Heart right ventricle (tissue), 16 donors: ENCODE results near the gene NAA11. TPM values are rescaled to one million over a fixed set of nuclear protein-coding genes. Genes with fewer than 3 reads are reported as not detected.

ENCODE experiments used
- ATAC-seq, 8 donors: fragments of 200-7000 bp; cut with Tn5 transposase; one replicate each; pipeline ENCODE4 v1.9.1; 2020; ENCODE audit warnings: mild to moderate bottlenecking in 8 of 8, moderate library complexity in 8 of 8, moderate number of reproducible peaks in 1 of 8
- DNase-seq, 2 donors: peaks; one replicate each; pipeline ENCODE4 v3.0.0-alpha.2; 2020
- H3K27ac ChIP-seq, 10 donors: fragments of 200-600 bp; sonication (generic) in 2 of 10; one replicate each; pipeline versions ENCODE4 v1.5.0 to v1.8.0; 2020 to 2022; ENCODE audit warnings: mild to moderate bottlenecking in 3 of 10
- H3K27me3 ChIP-seq, 7 donors: fragments of 200-600 bp; one replicate each; pipeline ENCODE4 v1.8.0; 2021 to 2022; ENCODE audit warnings: mild to moderate bottlenecking in 2 of 7
- H3K36me3 ChIP-seq, 9 donors: fragments of 200-600 bp; sonication (generic) in 1 of 9; one replicate each; pipeline versions ENCODE4 v1.5.0 to v1.8.0; 2020 to 2022; ENCODE audit warnings: mild to moderate bottlenecking in 2 of 9
- H3K4me1 ChIP-seq, 9 donors: fragments of 200-600 bp; sonication (generic) in 1 of 9; one replicate each; pipeline versions ENCODE4 v1.5.0 to v1.8.0; 2020 to 2022; ENCODE audit warnings: mild to moderate bottlenecking in 4 of 9
- H3K4me3 ChIP-seq, 10 donors: fragments of 200-600 bp; sonication (generic) in 2 of 10; one replicate each; pipeline versions ENCODE4 v1.5.0 to v1.8.0; 2020 to 2022; ENCODE audit warnings: mild to moderate bottlenecking in 7 of 10, moderate library complexity in 2 of 10
- H3K9me3 ChIP-seq, 11 donors: fragments of 200-600 bp in 10 of 11; sonication (generic) in 2 of 11; one replicate each; pipeline versions ENCODE4 v1.5.0 to v1.8.0; 2013 to 2022; ENCODE audit warnings: mild to moderate bottlenecking in 2 of 11, control low read depth in 1 of 11, moderate library complexity in 1 of 11
- WGBS, 2 donors: extraction: QIAGEN DNeasy Blood & Tissue Kit; methylation state at CpG; one replicate each; pipeline ENCODE4 v1.1.7; 2013; ENCODE audit warnings: inconsistent platforms in 1 of 2; 5-methylcytosine and 5-hydroxymethylcytosine counted together
- intact Hi-C, 10 donors: fragments of 100-400 bp; cut with DNase I; formaldehyde crosslinking; loops; one replicate each; pipeline versions ENCODE4 v1.11.1 to v1.14.2; 2022
- polyA plus RNA-seq, 2 donors: library from polyadenylated mRNA; stranded (reverse); fragments of 200-250 nt; gene quantifications; one replicate each; pipeline ENCODE4 v1.2.3, GENCODE V29; 2013
- total RNA-seq, 10 donors: library from RNA; stranded (reverse); fragmentation: NEBNext Ultra II Directional in 3 of 10; extraction: Animal tissue kit (Norgen Biotek cat#: 25700) in 3 of 10; gene quantifications; one replicate each; pipeline versions ENCODE4 v1.2.1 to v1.2.4, GENCODE V29; 2021 to 2023
- TF ChIP-seq, protein P1 (sequence below), 9 donors: fragments of 200-600 bp; sonication (generic) in 2 of 9; IDR thresholded peaks; one replicate each; pipeline versions ENCODE4 v1.5.0 to v1.8.0; 2021 to 2022; ENCODE audit warnings: antibody characterized with exemption in 9 of 9, mild to moderate bottlenecking in 5 of 9, moderate library complexity in 1 of 9
- donor health status: Arrhythmogenic right ventricular cardiomyopathy.
- donor health status: ischemic (EF 13 %, LVEDD 7.1; RV severe dilation, severe dysfunction).
- donor health status: healthy with polysubstance abuse.
- donor health status: DM: no; HTN: yes; CAD: no.
- donor health status: DM: no; HTN: no; CAD: no.
- donor health status: ischemic (EF 25% LVEDD 6.9; RV normal size, moderate dysfunction).
- donor health status: ischemic (EF 25% LVEDD 5.7; RV mildly dilated, moderate dysfunction).
- donor health status: healthy.
- donor health status: DM: yes; HTN: yes; CAD: no.
- donor health status: Ischemic cardiomyopathy.
- donor health status: ischemic (EF 35%, LVEDD 5.7; RV mildly dilated, moderate dysfunction).
- donor health status: nonischemic (EF 11% LVEDD 7.7; RV severe dilation, severe dysfunction).
- donor health status: DM: yes; HTN: yes; CAD: no.
- donor health status: PGD.
- donor health status: ischemic (EF 29% LVEDD 5.4; RV normal size, mild dysfunction).
- donor health status: nonischemic (EF 23%, LVEDD 6.1; RV moderate dilation, normal function).

Gene NAA11
- total and polyA plus RNA-seq, 12 donors: not detected

DNA sequence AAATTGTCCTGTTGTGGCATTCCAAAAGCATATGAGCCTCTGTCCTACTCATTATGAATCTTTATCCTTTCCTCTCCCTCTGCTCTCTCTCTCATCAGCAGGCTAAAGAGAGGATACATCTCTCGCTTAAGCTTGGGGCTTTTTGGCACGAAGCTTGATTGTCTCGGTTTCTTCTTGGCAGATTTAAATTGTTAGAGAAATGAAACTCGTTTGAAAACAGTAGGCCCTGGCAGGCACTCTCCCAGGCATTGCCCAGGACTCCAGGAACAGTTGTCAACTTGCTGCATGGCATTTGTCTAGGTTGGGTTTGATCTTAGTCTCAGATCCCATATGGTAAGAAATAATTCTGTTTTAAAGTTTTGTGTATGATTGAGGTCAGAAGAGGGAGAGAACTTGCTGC, 35.5 kb downstream of the NAA11 start:
- Histone ChIP-seq H3K4me1 (no peaks in the 10 kb centered on the region), H3K9me3 (no peaks in the 10 kb centered on the region), H3K27me3 (no peaks in the 10 kb centered on the region), H3K4me3 (no peak overlapping the region), H3K27ac (no peak overlapping the region), H3K36me3 (no peaks in the 10 kb centered on the region)
- no peak for ATAC-seq
- no peak for DNase-seq
- intact Hi-C loops: no loop called here
- TF ChIP-seq, protein P1, sequence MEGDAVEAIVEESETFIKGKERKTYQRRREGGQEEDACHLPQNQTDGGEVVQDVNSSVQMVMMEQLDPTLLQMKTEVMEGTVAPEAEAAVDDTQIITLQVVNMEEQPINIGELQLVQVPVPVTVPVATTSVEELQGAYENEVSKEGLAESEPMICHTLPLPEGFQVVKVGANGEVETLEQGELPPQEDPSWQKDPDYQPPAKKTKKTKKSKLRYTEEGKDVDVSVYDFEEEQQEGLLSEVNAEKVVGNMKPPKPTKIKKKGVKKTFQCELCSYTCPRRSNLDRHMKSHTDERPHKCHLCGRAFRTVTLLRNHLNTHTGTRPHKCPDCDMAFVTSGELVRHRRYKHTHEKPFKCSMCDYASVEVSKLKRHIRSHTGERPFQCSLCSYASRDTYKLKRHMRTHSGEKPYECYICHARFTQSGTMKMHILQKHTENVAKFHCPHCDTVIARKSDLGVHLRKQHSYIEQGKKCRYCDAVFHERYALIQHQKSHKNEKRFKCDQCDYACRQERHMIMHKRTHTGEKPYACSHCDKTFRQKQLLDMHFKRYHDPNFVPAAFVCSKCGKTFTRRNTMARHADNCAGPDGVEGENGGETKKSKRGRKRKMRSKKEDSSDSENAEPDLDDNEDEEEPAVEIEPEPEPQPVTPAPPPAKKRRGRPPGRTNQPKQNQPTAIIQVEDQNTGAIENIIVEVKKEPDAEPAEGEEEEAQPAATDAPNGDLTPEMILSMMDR (IDR thresholded peaks at IDR 0.05): no peak
- 67 to 70% methylated on average over 4 of the region's 4 CpGs for WGBS, 2 donors

DNA sequence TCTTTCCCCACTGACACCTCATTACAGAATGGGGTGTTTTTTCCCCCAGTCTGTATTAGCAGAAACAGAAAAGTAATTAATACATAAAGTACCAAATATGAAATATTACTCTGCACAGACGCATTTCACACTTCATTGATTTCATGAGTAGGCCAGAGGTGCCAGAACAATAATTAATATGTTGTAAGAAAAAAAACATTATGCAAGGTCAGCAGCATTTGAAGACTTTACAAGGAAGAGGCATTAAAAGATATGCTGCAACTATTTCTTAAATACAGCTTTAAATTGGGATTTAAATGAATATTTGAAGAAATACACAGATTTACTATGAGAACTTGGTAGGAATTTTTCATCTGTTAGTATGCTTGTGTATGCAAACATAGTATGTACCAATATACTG, 37.7 kb downstream of the NAA11 start:
- TF ChIP-seq, protein P1 (IDR thresholded peaks at IDR 0.05): no peak
- 83 to 90% methylated on average over 1 of the region's 1 CpG for WGBS, 2 donors
- Histone ChIP-seq H3K4me3 (no peak overlapping the region), H3K27ac (no peak overlapping the region), H3K4me1 (no peaks in the 10 kb centered on the region), H3K36me3 (no peaks in the 10 kb centered on the region), H3K27me3 (no peaks in the 10 kb centered on the region), H3K9me3 (no peaks in the 10 kb centered on the region)
- DNase-seq (no peak), ATAC-seq (no peak)
- intact Hi-C loops: no loop called here

DNA sequence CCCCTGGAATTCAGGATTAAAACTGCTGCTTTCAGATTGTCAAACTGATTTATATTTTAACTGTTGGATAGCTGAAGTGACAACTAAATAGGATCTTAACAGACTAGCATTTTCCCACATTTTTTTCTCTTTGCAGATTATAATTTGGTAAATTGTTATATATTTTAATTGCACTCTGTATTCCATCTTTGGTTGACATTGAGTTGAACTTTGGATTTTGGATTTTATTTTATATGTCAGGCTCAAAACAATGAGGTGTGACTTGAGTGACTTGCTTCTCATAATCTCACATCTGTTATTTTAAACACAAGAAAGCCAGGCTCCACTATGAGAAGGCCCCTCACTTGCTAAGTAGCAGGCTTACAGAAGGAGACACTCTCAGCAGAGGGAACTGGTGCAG, 38.1 kb downstream of the NAA11 start:
- Histone ChIP-seq H3K36me3 (no peaks in the 10 kb centered on the region), H3K4me3 (no peak overlapping the region), H3K27ac (no peak overlapping the region), H3K4me1 (no peaks in the 10 kb centered on the region), H3K9me3 (no peaks in the 10 kb centered on the region), H3K27me3 (no peaks in the 10 kb centered on the region)
- TF ChIP-seq, protein P1 (IDR thresholded peaks at IDR 0.05): no peak
- ATAC-seq (no peak), DNase-seq (no peak)
- intact Hi-C loops: no loop called here

DNA sequence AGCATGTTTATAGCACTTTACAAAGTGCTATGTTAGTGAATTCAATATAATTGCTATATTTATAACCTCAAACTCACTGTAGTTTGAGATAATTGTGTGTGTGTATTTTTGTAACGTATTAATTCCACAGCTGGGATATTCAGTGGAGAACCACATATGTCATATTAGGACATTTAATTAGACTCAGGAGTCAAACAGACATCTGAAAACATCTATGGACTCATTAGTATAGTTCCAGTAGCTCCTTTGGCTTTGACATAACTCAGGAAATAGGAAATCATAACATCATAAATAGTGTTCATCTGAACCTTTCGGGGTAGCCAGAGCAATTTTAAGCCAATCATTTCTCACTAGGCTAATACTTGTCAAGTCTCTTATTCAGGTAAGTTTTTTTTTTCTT, 38.8 kb downstream of the NAA11 start:
- TF ChIP-seq, protein P1 (IDR thresholded peaks at IDR 0.05): no peak
- no peaks in the 10 kb centered on the region for H3K27me3 ChIP-seq
- no peaks in the 10 kb centered on the region for H3K9me3 ChIP-seq
- H3K4me3 ChIP-seq: no peak overlapping the region
- H3K36me3 ChIP-seq: no peaks in the 10 kb centered on the region
- no peak overlapping the region for H3K27ac ChIP-seq
- H3K4me1 ChIP-seq: peaks cover 0 to 1% (median 0%) of the 10 kb centered on the region in 9 donors
- intact Hi-C loops: no loop called here
- 61 to 67% methylated on average over 2 of the region's 2 CpGs for WGBS, 2 donors
- ATAC-seq (no peak), DNase-seq (no peak)
